NK-92 (cell line): ENCODE measurements around the gene GNL1.
"Not testable (repeated sequence)": the region's sequence is repeated elsewhere in the genome, so short reads cannot be mapped to it uniquely, and the experiment has no call there.

Experiments
- DNase-seq: peaks from one replicate; lab custom pipeline; 2025; ENCODE audit not compliant: unreplicated experiment; lab: John Stamatoyannopoulos, UW

Gene GNL1

GRCh38 chr6:30556066-30556905 lies at the start of gene GNL1:
TSS of gene GNL1 (minus strand) at chr6:30556489. CDS start at chr6:30556203, 286 bp downstream.
- peak; percentile 83 for DNase-seq

GRCh38 chr6:30603961-30604360 lies 47.7 kb upstream of the GNL1 start:
- no peak for DNase-seq

- DNase-seq, result no peak
These were observed 45.7 kb upstream of the GNL1 start for GRCh38 chr6:30601815-30602641.

- DNase-seq, result no peak
These were observed 45.1 kb upstream of the GNL1 start for GRCh38 chr6:30601436-30601814.

GRCh38 chr6:30600451-30600961 lies 44.2 kb upstream of the GNL1 start:
- DNase-seq, result no peak

GRCh38 chr6:30599625-30600324 lies 43.5 kb upstream of the GNL1 start:
- DNase-seq, result no peak

- no peak for DNase-seq
These were observed 42.8 kb upstream of the GNL1 start for GRCh38 chr6:30598912-30599624.

GRCh38 chr6:30597315-30598144 lies 41.2 kb upstream of the GNL1 start:
- DNase-seq, result not testable (repeated sequence)

GRCh38 chr6:30592287-30592686 lies 36.0 kb upstream of the GNL1 start:
- DNase-seq, result no peak

- DNase-seq, result no peak
These were observed 34.7 kb upstream of the GNL1 start for GRCh38 chr6:30591008-30591407.

GRCh38 chr6:30590509-30590908 lies 34.2 kb upstream of the GNL1 start:
- no peak for DNase-seq

GRCh38 chr6:30589754-30590358 lies 33.6 kb upstream of the GNL1 start:
- DNase-seq, result no peak

GRCh38 chr6:30583921-30584320 lies 27.6 kb upstream of the GNL1 start:
- no peak for DNase-seq

GRCh38 chr6:30578051-30578450 lies 21.8 kb upstream of the GNL1 start:
- DNase-seq, result no peak

GRCh38 chr6:30573113-30573512 lies 16.8 kb upstream of the GNL1 start:
- DNase-seq, result no peak

GRCh38 chr6:30572148-30572547 lies 15.9 kb upstream of the GNL1 start:
- no peak for DNase-seq

- no peak for DNase-seq
These were observed 15.4 kb upstream of the GNL1 start for GRCh38 chr6:30571762-30572082.

- DNase-seq, result peak; percentile 86
These were observed 14.9 kb upstream of the GNL1 start, which contains the start of gene ABCF1 for GRCh38 chr6:30571075-30571761. TSS of gene ABCF1 (plus strand) at chr6:30571442. CDS start at chr6:30571488, 46 bp downstream.

GRCh38 chr6:30570740-30571074 lies 14.4 kb upstream of the GNL1 start:
- no peak for DNase-seq
